ENCODE data around the gene CCL24.

CCL24 gene

GRCh38 chr7:75823198-75823910 lies 9.7 kb upstream of the CCL24 start:
- H3K4me3 ChIP-seq (ENCODE audit: low read depth, low read length), result no peak overlapping the region

GRCh38 chr7:75820688-75821087 lies 7.1 kb upstream of the CCL24 start:
- H3K4me3 ChIP-seq (ENCODE audit: low read depth, low read length), result no peak overlapping the region
- no peak for DNase-seq (ENCODE audit: low read depth)

More at GRCh38 chr7:75823198-75823910, 9.7 kb upstream of the CCL24 start:
- no peak for DNase-seq (ENCODE audit: low read depth)

GRCh38 chr7:75819711-75820110 lies 6.1 kb upstream of the CCL24 start:
- DNase-seq (ENCODE audit: low read depth), result no peak
- H3K4me3 ChIP-seq (ENCODE audit: low read depth, low read length), result no peak overlapping the region

GRCh38 chr7:75818472-75818871 lies 4.9 kb upstream of the CCL24 start:
- no peak for DNase-seq (ENCODE audit: low read depth)
- H3K4me3 ChIP-seq (ENCODE audit: low read depth, low read length), result no peak overlapping the region

- H3K4me3 ChIP-seq (ENCODE audit: low read depth, low read length), result no peak overlapping the region
- DNase-seq (ENCODE audit: low read depth), result no peak
Observed at GRCh38 chr7:75817116-75817515, 3.5 kb upstream of the CCL24 start.

- DNase-seq (ENCODE audit: low read depth), result no peak
- H3K4me3 ChIP-seq (ENCODE audit: low read depth, low read length), result no peak overlapping the region
Observed at GRCh38 chr7:75815418-75816064, 1.9 kb upstream of the CCL24 start.

- no peak overlapping the region for H3K4me3 ChIP-seq (ENCODE audit: low read depth, low read length)
- no peak for DNase-seq (ENCODE audit: low read depth)
Observed at GRCh38 chr7:75814407-75814947, 871 bp upstream of the CCL24 start.

GRCh38 chr7:75813084-75813483 lies 522 bp downstream of the CCL24 start:
- DNase-seq (ENCODE audit: low read depth), result no peak
- H3K4me3 ChIP-seq (ENCODE audit: low read depth, low read length), result no peak overlapping the region

- no peak for DNase-seq (ENCODE audit: low read depth)
- no peak overlapping the region for H3K4me3 ChIP-seq (ENCODE audit: low read depth, low read length)
Observed at GRCh38 chr7:75811894-75812678, 1.5 kb downstream of the CCL24 start.

- no peak for DNase-seq (ENCODE audit: low read depth)
- H3K4me3 ChIP-seq (ENCODE audit: low read depth, low read length), result no peak overlapping the region
Observed at GRCh38 chr7:75809396-75809795, 4.2 kb downstream of the CCL24 start.

GRCh38 chr7:75808106-75808505 lies 5.5 kb downstream of the CCL24 start:
- no peak overlapping the region for H3K4me3 ChIP-seq (ENCODE audit: low read depth, low read length)
- DNase-seq (ENCODE audit: low read depth), result no peak

- H3K4me3 ChIP-seq (ENCODE audit: low read depth, low read length), result no peak overlapping the region
- DNase-seq (ENCODE audit: low read depth), result no peak
Observed at GRCh38 chr7:75807452-75807851, 6.2 kb downstream of the CCL24 start.

GRCh38 chr7:75806560-75807307 lies 6.9 kb downstream of the CCL24 start:
- no peak overlapping the region for H3K4me3 ChIP-seq (ENCODE audit: low read depth, low read length)
- no peak for DNase-seq (ENCODE audit: low read depth)

GRCh38 chr7:75804705-75805104 lies 8.9 kb downstream of the CCL24 start:
- DNase-seq (ENCODE audit: low read depth), result no peak
- H3K4me3 ChIP-seq (ENCODE audit: low read depth, low read length), result no peak overlapping the region

- no peak overlapping the region for H3K4me3 ChIP-seq (ENCODE audit: low read depth, low read length)
- no peak for DNase-seq (ENCODE audit: low read depth)
Observed at GRCh38 chr7:75804004-75804403, 9.6 kb downstream of the CCL24 start.

GRCh38 chr7:75802552-75802821 lies 11.1 kb downstream of the CCL24 start:
- DNase-seq (ENCODE audit: low read depth), result no peak
- H3K4me3 ChIP-seq (ENCODE audit: low read depth, low read length), result no peak overlapping the region

GRCh38 chr7:75798770-75799169 lies 14.8 kb downstream of the CCL24 start:
- no peak overlapping the region for H3K4me3 ChIP-seq (ENCODE audit: low read depth, low read length)
- DNase-seq (ENCODE audit: low read depth), result no peak

- H3K4me3 ChIP-seq (ENCODE audit: low read depth, low read length), result no peak overlapping the region
- DNase-seq (ENCODE audit: low read depth), result no peak
Observed at GRCh38 chr7:75796420-75796819, 17.2 kb downstream of the CCL24 start.

GRCh38 chr7:75795831-75796285 lies 17.7 kb downstream of the CCL24 start:
- H3K4me3 ChIP-seq (ENCODE audit: low read depth, low read length), result no peak overlapping the region
- no peak for DNase-seq (ENCODE audit: low read depth)

GRCh38 chr7:75793676-75794075 lies 19.9 kb downstream of the CCL24 start:
- H3K4me3 ChIP-seq (ENCODE audit: low read depth, low read length), result no peak overlapping the region
- no peak for DNase-seq (ENCODE audit: low read depth)

Measured in skeletal muscle cell (primary cell).